Activated CD8-positive, alpha-beta memory T cell treated with anti-CD3 and anti-CD28 coated beads, Interleukin-2, amount 50 U/mL, for 48 hours (primary cell): Measurements from ENCODE around the gene DEFB121.

Source experiments
- DNase-seq: peaks from one replicate; pipeline ENCODE4 v3.0.0-alpha.2; 2020

The DEFB121 gene

GRCh38 chr20:31355981-31356380 is 50.0 kb downstream of the DEFB121 start:
- DNase-seq, result no peak
